ENCODE data around the gene TSPAN32. TPM values are rescaled to one million over a fixed set of nuclear protein-coding genes. Genes with fewer than 3 reads are reported as not detected.

TSPAN32 gene
- total and polyA plus RNA-seq, 10 of the 15 experiments (the other 5 are each of a cell fraction or from before 2014, with no cell fraction given): 0.08 TPM; not detected in 9

DNA sequence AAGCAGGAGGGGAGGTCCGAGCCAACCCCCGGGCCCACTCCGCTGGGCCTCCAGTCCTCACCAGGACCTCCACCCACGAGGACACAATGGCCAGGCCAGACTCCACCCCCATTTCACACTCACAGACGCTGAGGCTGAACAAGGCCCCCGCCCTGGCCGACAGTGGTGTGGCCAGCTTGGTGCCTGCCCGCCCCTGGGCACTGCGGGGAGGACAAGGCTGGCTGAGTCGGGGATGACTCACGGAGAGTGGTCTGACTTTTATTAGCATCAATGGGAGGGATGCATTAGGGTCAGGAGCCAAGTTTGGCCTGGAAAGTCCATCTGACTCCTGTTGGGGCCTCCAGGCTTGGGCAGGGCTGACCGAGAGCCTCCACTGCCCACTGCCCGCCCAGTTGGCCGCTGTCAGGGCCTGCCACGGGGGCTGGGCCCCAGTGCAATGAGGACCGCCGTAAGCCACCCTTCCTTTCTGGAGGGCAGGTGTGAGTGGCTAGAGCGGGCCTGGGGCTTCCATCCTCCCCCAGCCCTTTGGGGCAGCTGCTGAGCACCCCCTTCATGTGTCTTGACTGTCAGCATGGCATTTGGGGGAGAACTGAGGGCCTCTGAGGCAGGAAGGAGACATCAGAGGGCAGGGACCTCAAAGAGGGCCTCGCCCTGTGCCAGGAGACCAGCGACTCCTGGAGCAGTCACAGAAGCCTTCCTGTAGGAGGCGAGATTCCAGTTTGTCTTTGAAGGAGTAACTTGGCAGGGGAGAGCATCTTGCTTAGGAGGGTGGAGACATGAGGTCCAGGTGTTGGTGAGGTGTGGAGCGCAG is 10.6 kb downstream of the TSPAN32 start:
- no peaks in the 10 kb centered on the region for H3K4me1 ChIP-seq (ENCODE audit: control insufficient read depth, insufficient read depth, low read length)
- FAIRE-seq (no peak), ATAC-seq (no peak), DNase-seq (ENCODE audit: low read depth, low spot score) (no peak)
- H3K4me2 ChIP-seq (ENCODE audit: control insufficient read depth, insufficient read depth): no peak overlapping the region
- intact Hi-C loops (cut with micrococcal nuclease; ENCODE audit: unreplicated experiment) (no loop called here), in situ Hi-C loops (cut with MboI) (loop anchor here (5.0 kb wide), 1 partner anchor 105 kb away; no protein-coding TSS in a partner anchor)
- 48% methylated on average over 22 of the region's 22 CpGs for WGBS (ENCODE audit: insufficient coverage, insufficient replicate concordance, low lambda C conversion rate, missing lambda C conversion rate)
- no peaks in the 10 kb centered on the region for H3K36me3 ChIP-seq (ENCODE audit: control insufficient read depth in 2 of 2, insufficient read depth in 2 of 2, low read length in 1 of 2)
- no peak overlapping the region for H3K9ac ChIP-seq (ENCODE audit: control insufficient read depth, insufficient read depth, low read length)
- RAD21 ChIA-PET (ENCODE audit: unreplicated experiment): no interaction called here
- H3K4me3 ChIP-seq: no peak overlapping the region
- POLR2A ChIA-PET: no interaction called here
- no peaks in the 10 kb centered on the region for H4K20me1 ChIP-seq (ENCODE audit: control insufficient read depth, insufficient read depth)
- CTCF ChIA-PET: interaction anchor here (1.4 kb wide), 1 partner anchor 108 kb away, joined by 3 read pairs; no protein-coding TSS in a partner anchor
- no peaks in the 10 kb centered on the region for H3K79me2 ChIP-seq (ENCODE audit: control insufficient read depth, insufficient read depth, low read length)
- no TSS peak for BruUV-seq (replicated peaks)
- H3K27ac ChIP-seq (ENCODE audit: control insufficient read depth, insufficient read depth): no peak overlapping the region
- SMC1A ChIA-PET (ENCODE audit: uncharacterized antibody, unreplicated experiment): no interaction called here
- H3K27me3 ChIP-seq (replicated peaks in 1 of 2; ENCODE audit: control insufficient read depth in 2 of 2, insufficient read depth in 2 of 2, low read length in 1 of 2): no peaks in the 10 kb centered on the region
- TF ChIP-seq SMARCA5 (IDR thresholded peaks at IDR 0.05): no peak
- TF ChIP-seq PKNOX1 (IDR thresholded peaks at IDR 0.05): no peak
- no peak for TF ChIP-seq STAT1 (conservative IDR thresholded peaks at IDR 0.05)
- TF ChIP-seq SIN3A (IDR thresholded peaks at IDR 0.05; ENCODE audit: low read depth, low read length): no peak
- no peak for TF ChIP-seq CHD4 (IDR thresholded peaks at IDR 0.05)
- no peak for TF ChIP-seq NFIC (IDR thresholded peaks at IDR 0.05; ENCODE audit: low read depth, low read length)
- no peak for TF ChIP-seq BCL11A (IDR thresholded peaks at IDR 0.05; ENCODE audit: low read depth, low read length)
- TF ChIP-seq, protein P1, sequence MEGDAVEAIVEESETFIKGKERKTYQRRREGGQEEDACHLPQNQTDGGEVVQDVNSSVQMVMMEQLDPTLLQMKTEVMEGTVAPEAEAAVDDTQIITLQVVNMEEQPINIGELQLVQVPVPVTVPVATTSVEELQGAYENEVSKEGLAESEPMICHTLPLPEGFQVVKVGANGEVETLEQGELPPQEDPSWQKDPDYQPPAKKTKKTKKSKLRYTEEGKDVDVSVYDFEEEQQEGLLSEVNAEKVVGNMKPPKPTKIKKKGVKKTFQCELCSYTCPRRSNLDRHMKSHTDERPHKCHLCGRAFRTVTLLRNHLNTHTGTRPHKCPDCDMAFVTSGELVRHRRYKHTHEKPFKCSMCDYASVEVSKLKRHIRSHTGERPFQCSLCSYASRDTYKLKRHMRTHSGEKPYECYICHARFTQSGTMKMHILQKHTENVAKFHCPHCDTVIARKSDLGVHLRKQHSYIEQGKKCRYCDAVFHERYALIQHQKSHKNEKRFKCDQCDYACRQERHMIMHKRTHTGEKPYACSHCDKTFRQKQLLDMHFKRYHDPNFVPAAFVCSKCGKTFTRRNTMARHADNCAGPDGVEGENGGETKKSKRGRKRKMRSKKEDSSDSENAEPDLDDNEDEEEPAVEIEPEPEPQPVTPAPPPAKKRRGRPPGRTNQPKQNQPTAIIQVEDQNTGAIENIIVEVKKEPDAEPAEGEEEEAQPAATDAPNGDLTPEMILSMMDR (IDR thresholded peaks at IDR 0.05 in 2 of 3, conservative IDR thresholded peaks at IDR 0.05 in 1 of 3; ENCODE audit: control insufficient read depth in 2 of 3, extremely low read depth in 1 of 3, insufficient read depth in 1 of 3, low read depth in 3 of 3, low read length in 3 of 3): no peak
- no peak for TF ChIP-seq RCOR1 (conservative IDR thresholded peaks at IDR 0.05; ENCODE audit: low read depth, low read length)
- H2AFZ ChIP-seq (ENCODE audit: control insufficient read depth, low read depth, low read length): no peak overlapping the region
- no peaks in the 10 kb centered on the region for H3K9me3 ChIP-seq (replicated peaks; ENCODE audit: control insufficient read depth, insufficient read depth, low read length)

Measured in GM12878 (cell line).